Stimulated activated CD4-positive, alpha-beta T cell treated with anti-CD3 and anti-CD28 coated beads, Interleukin-2, amount 100 ng/mL, for 4 hours (primary cell): ENCODE data around the gene RPS6KC1.
"Not testable (repeated sequence)": the region's sequence is repeated elsewhere in the genome, so short reads cannot be mapped to it uniquely, and the experiment has no call there.

Experiments used
- DNase-seq: peaks from one replicate; pipeline ENCODE4 v3.0.0-alpha.2; 2020; ENCODE audit warnings: low read depth

The RPS6KC1 gene, protein sequence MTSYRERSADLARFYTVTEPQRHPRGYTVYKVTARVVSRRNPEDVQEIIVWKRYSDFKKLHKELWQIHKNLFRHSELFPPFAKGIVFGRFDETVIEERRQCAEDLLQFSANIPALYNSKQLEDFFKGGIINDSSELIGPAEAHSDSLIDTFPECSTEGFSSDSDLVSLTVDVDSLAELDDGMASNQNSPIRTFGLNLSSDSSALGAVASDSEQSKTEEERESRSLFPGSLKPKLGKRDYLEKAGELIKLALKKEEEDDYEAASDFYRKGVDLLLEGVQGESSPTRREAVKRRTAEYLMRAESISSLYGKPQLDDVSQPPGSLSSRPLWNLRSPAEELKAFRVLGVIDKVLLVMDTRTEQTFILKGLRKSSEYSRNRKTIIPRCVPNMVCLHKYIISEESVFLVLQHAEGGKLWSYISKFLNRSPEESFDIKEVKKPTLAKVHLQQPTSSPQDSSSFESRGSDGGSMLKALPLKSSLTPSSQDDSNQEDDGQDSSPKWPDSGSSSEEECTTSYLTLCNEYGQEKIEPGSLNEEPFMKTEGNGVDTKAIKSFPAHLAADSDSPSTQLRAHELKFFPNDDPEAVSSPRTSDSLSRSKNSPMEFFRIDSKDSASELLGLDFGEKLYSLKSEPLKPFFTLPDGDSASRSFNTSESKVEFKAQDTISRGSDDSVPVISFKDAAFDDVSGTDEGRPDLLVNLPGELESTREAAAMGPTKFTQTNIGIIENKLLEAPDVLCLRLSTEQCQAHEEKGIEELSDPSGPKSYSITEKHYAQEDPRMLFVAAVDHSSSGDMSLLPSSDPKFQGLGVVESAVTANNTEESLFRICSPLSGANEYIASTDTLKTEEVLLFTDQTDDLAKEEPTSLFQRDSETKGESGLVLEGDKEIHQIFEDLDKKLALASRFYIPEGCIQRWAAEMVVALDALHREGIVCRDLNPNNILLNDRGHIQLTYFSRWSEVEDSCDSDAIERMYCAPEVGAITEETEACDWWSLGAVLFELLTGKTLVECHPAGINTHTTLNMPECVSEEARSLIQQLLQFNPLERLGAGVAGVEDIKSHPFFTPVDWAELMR

DNA sequence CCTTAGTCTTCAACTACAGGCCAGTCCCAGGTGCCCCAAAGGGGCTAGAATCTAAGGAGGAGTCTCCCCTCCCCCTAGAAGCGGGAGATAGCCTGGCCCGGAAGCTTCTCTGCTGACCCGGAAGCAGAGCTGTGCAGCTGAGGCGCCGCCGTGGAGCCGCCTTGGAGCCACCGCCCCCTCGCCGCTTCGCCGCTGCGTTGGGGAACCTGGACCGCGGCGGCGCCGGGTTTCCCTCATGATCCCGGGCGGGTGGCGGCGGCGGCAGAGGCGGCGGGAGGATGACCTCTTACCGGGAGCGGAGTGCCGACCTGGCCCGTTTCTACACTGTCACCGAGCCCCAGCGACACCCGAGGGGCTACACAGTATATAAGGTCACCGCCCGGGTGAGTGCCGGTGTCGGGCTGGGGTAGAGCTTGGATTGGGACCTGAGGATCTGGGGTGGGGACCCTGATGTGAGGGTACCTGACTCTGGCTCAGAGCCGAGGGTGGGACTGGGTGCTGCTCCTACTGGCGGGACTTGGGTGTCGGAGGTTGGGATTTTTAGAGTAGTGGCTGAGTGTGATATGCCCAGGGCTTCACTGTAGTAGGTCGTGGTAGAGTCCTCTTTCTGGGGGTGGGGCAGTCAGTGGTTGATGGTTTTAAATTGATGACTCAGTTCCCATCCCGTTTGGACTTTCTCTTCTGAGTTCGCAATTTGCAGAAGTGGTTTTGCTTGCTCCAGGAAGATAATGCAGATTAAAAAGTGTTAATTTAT lies at the start of gene RPS6KC1:
TSS of gene RPS6KC1 (plus strand) at position 115 of the 754 bp plus-strand sequence. CDS start at position 279, 164 bp downstream.
- DNase-seq = peak; percentile 78

DNA sequence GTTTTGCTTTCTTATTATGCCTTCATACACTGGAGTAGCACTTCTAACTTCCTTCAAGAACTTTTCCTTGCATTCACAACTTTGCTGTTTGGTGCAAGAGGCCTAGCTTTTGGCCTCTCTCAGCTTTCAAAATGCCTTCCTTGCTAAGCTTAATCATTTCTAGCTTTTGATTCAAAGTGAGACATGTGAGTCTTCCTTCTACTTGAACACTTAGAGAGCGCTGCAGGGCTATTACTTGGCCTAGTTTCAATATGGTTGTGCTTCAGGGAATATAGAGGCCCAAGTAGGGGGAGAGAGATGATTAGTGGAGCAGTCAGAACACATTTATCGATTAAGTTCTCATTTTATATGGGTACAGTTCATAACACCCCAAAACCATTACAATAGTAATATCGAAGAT lies 47.8 kb upstream of the RPS6KC1 start:
- DNase-seq = no peak

DNA sequence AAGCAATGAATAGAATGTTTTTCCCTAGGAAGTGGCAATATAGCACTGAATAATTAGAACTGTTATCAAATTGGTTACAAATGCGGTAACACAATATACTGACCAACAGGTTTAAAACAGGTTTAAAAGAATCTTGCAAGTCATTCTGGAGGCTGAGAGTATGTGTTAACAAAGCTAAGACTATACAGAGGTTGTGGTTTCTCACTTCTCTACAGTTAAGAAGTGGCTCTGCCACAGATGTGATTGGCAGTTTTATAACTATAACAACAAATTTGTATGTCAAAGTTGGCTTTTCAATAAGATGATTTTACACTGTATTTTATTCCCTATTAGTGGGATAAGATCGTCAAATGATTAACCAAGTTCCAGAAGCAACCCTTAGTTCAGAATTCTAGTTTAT lies 42.5 kb upstream of the RPS6KC1 start:
- no peak for DNase-seq

DNA sequence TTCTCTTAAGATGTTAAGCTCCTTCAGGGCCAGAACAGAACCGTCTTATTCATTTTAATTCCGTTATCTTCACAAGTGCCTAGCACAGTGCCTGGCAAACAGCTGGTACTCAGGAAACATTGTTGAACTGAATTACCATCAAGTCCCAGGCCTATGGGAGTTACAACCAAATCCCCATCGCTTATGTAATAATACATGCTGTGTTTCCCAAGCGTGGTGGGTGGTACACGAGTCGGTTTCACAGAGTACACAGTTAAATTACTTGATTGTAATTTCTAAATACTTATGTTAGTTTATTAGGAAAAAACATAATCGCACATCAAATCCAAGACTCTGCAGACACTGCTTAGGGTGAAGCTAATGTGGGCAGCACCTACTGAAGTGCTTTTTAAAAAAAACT lies 36.4 kb upstream of the RPS6KC1 start:
- DNase-seq = no peak

DNA sequence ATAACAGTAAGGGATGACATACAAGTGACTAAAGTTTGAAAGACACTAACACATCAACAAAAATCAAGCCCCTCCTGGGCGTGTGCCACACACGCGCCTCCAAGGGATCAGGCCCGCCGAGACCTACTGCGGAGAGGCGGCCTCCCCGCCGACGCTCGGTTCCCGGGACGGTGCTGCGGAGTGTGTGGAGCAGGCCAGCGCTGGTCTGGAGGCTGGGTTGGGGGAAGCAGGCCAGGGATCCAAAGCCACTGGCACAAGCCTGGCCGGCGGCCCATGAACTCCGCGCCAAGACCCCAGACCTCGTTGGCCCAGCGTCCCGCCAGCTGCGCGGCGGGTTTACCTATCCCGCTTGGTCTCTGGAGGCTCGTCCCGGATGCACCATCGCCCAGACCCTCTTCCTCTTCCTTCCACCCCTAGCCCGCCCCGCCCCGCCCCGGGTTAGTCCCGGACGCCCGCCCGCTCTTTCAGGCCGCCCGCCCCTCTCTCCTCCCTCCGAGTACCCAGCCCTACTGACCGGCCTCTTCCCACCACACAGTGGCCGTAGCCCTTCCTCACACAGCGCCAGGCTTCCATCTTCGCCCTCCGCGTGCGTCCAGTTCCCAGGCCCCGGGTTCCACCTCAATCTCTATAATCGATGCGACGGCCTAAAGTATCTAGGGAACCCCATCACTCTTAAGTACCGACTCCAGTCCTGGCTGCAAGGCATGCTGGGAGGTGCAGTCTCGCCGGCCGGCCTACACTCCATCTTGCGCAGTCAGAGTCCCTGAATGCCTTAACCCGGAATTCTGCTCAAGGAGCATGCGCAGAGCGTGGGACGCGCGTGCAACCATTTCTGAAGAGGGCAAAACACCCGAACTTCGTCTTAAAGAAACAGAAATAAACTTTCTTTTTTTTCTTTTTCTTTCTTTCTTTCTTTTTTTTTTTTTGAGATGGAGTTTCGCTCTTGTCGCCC lies 35.7 kb upstream of the RPS6KC1 start, which contains the start of gene ANGEL2:
TSS of gene ANGEL2 (minus strand) at position 769 of the 952 bp plus-strand sequence. CDS start at position 573, 196 bp downstream.
- peak; percentile 94 for DNase-seq

DNA sequence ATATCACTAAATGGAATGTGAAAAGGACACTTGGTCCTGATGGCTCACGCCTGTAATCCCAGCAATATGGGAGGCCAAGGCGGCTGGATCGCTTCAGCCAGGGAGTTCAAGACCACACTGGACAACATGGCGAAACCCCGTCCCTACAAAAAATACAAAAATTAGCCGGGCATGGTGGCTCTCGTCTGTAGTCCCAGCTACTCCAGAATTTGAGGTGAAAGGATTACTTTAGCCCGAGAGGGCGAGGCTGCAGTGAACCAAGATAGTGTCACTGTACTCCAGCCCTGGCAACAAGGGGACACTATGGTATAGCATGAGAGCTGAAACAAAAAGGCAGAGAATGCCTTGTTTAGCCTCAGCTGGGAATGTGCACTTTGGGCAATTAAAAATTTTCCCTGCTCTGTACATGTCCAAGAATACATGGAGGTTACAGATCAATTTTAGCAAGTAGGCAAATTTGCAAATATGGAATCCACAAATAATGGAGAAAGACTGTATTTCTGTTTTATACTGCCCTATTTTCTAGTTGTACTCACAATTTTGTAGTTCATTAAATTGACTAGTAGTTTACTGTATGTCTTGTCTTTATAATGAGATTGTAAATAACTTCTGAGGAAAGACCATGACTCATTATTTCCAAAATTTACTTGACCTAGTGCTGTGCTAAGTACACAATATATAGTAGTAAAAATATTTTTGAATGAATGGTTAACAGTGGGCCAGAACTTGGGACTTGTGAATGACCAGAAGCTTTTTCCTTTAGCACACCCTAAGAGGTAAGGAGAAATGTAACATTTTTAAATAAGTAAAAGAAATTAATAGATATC lies 33.4 kb upstream of the RPS6KC1 start:
- DNase-seq = no peak

DNA sequence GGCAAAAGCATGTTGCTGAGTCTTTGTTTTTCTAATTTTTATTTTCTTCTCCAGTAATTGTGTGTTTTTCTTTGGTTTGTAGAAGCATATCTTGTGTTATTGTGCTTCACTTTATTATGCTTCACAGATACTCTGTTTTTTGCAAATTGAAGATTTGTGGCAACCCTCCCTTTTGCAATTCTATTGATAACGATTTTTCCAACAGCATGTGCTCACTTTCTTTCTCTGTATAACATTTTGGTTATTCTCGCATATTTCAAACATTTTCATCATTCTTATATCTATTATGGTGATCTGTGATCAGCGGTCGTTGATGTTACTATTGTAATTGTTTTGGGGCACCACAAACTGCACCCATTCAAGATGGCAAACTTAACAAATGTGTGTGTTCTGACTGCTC lies 31.6 kb upstream of the RPS6KC1 start:
- no peak for DNase-seq

DNA sequence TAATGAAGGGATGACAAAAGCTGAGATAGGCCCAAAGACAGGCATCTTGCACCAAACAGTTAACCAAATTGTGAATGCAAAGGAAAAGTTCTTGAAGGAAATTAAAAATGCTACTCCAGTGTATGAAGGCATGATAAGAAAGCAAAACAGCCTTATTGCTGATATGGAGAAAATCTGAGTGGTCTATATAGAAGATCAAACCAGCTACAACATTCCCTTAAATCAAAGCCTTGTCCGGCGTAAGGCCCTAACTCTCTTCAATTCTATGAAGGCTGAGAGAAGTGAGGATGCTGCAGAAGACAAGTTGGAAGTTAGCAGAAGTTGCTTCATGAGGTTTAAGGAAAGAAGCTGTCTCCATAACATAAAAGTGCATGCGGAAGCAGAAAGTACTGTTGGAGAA lies 31.0 kb upstream of the RPS6KC1 start:
- no peak for DNase-seq

DNA sequence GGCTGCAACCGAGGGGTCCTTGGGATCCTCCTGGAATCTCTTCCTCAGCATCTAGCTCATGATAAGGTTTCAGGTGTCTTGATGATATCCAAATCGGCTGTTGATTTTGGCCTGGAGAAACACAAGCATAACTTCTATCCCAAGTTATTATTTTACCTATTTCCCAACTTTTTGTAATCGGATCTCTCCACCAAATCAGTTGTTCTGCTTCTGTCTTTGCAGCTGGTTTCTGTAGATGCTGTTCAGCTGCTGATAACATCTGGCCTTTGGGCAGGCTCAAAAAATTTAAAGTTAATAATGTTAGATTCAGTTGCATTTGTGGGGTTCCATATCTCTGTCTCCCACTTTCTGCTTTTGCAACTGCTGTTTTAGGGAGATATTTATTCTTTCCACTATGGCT lies 24.0 kb upstream of the RPS6KC1 start:
- DNase-seq = not testable (repeated sequence)

DNA sequence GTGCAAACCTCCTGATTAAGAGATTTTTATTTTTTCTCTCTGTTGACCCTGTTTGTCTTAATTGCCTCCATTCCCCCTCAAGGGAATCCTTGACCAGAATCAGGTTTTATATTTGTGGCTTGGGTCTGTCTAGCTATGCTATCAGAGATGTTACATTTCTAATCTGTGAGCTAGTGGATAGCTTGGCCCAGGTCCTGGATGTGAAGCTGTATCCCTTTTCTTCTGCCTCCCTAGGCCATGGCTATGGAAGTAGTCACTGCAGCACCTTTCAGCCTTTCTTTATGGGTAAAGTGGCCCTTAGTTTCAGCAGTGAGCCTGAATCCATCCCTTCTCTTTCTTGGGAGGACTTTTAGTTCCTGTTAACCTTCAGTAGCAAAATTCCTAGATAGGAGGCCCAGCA lies 18.4 kb upstream of the RPS6KC1 start:
- no peak for DNase-seq

DNA sequence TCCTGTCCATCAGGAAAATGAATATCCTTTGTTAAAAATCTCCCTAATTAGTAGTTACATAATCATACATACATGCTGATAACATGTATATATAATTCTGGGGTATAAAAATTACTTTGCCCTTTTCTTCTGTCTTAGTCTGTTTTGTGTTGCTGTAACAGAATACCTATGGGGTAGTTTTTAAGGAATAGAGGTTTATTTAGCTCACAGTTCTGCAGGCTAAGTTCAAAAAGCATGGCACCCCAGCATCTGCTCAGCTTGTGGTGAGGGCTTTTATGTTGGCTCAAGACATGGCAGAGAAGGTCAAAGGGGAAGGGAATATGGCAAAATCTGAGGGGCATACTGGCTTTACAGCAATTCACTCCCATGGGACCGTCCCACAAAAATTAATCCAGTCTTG lies 16.3 kb upstream of the RPS6KC1 start:
- DNase-seq = no peak

DNA sequence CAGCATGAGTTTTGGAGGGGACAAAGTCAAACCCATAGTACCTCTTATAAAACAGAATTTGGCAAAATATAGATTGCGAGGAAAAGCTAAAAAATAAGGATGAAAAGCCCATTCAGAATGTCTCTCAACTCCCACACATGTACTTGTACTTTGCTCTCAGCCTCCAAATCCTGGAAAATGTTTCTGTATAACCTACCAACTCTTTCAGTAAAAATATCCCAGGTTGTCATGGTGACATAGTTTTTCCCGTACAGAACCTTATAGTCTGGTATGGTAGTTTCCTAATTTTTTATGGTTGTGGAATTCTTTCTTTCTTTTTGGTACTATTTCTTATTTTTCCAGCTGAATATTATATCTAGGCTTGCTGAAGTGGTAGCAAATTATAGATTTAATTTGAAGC lies 15.5 kb upstream of the RPS6KC1 start:
- no peak for DNase-seq

DNA sequence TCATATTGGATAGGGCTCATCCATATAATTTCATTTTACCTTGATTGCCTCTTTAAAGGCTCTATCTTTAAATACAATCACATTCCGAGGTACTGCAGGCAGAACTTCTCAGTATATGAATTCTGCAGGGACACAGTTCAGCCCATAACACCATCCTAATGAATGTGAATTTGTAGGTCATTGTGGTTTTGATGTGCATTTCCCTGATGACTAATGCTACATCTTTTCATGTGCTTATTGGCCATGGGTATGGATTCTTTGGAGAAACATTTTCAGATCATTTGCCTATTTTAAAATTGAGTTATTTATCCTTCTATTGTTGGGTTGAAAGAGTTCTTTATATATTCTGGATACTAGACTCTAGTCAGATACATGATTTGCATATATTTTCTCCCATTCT lies 9.6 kb upstream of the RPS6KC1 start:
- DNase-seq = no peak

DNA sequence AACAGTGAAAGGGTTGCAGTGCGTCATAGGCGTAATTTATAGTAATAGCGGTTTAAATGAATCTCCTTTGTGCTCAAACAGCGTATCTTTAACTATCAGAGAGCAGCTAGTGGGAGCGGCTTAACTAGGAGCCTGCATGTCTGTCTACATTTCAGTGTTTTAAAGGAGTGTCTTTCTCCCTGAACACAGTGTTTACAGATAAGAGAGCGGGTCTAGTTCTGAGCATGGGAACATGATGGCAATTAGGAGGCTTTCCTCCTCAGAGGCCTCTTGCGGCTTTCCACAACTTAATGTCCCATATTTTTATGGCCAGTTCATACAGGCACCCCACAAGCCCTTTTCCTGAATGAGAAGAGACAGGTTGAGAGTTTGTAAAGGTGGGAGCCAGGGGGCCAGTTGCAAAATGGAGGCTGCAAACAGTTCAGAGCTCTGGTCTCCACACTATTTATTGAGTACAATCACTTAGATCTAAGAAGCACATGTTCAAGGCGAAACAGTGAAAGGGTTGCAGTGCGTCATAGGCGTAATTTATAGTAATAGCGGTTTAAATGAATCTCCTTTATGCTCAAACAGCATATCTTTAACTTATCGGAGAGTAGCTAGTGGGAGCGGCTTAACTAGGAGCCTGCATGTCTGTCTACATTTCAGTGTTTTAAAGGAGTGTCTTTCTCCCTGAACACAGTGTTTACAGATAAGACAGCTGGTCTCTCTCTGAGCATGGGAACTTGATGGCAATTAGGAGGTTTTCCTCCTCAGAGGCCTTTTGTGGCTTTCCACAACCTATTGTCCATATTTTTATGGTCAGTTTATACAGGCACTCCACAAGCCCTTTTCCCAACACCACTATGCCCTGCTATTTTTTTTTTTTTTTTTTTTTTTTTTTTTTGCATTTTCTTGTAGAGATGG lies 5.5 kb upstream of the RPS6KC1 start:
- not testable (repeated sequence) for DNase-seq

DNA sequence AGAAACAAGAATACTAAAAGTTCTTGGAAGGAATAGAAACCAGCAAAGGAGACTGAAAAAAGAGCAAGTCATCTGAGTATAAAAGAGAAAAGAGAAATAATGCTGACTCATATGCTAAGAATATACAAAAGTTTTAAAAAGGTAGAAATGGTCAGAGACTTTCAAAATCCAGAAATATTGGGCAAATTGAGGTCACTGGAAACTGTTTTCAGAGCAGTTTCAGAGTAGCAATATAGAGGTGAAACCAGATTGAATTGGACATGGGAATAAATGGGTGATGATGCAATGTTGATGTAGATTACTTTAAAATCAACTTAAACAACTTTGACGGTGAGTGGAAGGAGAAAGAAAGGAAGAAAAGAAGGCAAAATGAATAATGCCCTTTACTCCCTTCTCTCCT lies 1.8 kb upstream of the RPS6KC1 start:
- no peak for DNase-seq

DNA sequence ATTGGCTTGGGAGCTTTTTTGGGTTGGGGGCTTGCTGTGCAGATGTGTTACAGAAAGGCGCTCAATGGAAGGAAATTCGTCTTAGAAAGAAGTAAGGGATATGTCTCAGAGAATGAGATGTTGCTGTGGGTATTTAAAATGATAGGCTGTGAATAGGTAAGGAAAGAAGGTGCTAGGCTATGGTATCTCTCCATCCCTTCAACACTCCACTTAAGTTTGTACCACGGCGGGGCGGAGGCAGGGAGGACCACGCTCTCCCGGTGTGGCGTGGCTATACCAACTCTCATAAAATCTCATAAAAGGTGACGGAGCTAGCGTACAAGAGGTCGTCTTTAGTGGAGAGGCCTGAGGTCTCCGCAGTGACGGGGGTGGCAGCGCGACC lies 305 bp upstream of the RPS6KC1 start:
- DNase-seq = no peak

DNA sequence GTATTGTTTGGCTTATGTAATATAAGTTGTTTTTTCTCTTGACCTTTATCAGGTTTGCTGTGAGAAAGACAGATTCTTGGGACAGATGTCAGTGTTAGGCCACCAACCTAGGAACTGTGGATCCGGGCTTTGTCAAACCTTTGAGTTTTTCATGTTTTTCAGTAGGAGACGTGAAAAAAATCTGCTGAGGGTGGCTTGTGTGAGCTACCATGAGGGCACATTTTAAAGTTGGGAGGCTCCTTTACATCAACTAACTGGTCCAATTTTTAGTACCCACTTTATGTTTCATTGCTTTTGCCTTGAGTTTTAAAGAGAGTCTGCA lies 801 bp downstream of the RPS6KC1 start:
- DNase-seq = no peak

DNA sequence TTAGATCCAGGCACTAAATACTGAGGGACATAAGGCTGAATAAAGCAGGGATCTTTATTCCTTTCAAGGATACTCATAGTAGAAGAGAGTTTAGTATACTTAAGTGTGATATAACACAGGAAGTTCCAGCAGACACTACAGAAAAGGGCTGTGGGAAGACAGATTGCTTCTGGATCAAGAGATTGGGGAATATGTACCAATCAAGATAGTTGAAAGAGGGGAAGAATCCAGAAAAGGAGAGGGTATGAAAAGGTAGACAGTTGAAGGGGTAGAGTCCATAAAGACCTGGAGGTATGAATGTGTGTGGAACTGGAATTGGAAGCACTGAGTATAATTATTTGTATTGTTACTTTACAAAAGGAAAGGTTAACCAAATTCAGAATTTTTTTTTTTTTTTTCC lies 2.4 kb downstream of the RPS6KC1 start:
- DNase-seq = no peak

DNA sequence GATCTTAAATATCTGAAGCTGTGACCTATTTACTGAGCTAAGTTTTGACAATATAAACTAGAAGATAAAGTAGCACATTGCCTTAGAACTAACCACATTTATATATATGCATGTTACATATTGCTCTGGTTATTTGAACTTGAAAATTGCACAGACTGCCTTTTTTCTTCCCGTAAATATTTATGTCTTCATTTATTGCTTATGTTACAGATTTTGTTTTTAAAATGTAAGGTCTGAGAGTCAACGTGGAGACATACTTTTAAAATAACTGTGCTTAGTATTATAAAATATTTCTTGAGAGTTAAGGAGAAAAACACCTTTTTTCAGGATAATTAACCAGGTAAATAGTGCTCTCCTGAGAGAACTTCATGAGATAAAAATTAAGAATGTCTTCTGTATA lies 3.1 kb downstream of the RPS6KC1 start:
- no peak for DNase-seq
